Mucosa of gallbladder (tissue), 1 donor: ENCODE results near the gene TPO. TPM values are rescaled to one million over a fixed set of nuclear protein-coding genes. Genes with fewer than 3 reads are reported as not detected.

Experiments
- DNase-seq: peaks from one replicate; pipeline ENCODE4 v3.0.0-alpha.2; 2020; ENCODE audit warnings: low spot score
- total RNA-seq: library from RNA; stranded (reverse); gene quantifications from one replicate; pipeline ENCODE4 v1.2.1, GENCODE V29; 2021
- donor health status: DM: no; HTN: no; CAD: no.

The TPO gene
- total RNA-seq, 1 donor from 2014 or later = 0.75 TPM

- DNase-seq = no peak
Observed at GRCh38 chr2:1448009-1448408, 34.7 kb downstream of the TPO start.

GRCh38 chr2:1450915-1451314, 37.7 kb downstream of the TPO start:
- DNase-seq = no peak

DNA sequence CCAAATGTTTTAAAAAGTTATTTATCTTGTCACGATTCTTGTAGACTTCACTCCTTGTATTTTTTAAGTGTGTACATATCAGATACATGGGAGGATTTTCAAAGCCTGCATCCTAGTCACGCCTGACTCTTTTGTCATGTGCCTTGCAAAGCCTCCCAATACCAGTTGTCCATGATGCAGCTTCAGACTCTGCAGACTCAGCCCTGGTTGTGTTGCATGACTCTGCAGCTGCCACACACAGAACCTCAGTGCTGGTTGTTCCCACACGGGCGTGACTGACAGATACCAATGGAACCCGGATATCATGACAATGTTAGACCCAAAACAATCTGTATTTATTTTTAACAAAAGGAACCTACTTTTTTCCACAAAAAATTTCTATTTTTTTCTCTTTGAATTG, 38.2 kb downstream of the TPO start:
- no peak for DNase-seq

GRCh38 chr2:1453561-1453960, 40.3 kb downstream of the TPO start:
- DNase-seq = no peak

DNA sequence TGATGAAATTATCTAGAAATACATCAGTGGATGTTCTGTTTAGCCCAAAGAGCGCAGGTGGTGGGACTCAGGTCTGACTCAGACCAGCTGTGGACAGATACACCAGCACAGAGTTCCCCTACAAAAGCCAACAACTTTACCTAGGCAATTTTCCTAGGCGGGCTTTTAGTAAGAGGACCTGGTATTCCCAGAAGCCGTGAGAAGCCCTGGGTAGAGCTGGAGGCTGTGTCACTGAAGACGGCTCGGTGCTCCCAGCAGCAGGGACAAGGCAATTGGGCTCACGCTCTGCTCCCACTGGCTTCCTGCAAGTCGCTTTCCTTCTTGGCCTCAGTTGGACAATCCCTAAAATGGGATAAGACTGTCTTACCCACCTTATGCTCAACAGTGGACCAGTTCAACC, 41.1 kb downstream of the TPO start:
- DNase-seq = no peak

DNA sequence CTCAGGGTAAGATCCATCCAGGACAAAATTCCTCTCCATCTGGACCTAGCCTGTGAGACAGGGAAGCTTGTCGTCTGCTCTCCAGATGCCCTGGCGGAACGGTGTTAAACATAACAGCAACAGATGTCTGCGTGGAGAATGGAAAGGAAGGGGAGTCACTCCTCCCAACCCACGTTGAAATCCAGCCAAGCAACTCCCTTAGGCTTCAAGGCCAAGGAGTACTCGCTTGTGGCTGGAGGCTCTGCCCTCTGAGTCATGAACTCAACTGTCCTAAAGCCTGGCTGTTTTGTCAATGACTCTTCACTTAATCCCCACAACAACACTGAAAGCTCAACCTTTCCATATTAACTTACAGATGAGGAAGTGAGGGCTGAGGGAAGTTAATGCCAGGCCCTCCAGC, 42.2 kb downstream of the TPO start:
- no peak for DNase-seq

DNA sequence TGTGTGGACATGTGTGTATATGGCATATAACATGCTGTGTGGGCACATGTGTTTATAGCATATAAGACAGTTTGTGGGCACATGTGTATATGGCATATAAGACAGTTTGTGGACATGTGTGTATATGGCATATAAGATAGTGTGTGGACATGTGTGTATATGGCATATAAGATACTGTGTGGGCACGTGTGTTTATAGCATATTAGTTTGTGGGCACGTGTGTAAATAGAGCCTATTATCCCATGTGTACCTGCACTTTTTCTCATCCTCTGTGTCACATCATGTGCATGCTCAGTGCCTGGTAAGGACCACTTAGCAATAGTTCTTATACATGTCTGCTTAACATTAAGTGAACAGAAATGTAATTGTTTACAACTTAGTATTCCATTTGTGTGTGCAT, 45.2 kb downstream of the TPO start:
- DNase-seq = no peak

- DNase-seq = no peak
Observed at GRCh38 chr2:1459727-1460126, 46.5 kb downstream of the TPO start.

DNA sequence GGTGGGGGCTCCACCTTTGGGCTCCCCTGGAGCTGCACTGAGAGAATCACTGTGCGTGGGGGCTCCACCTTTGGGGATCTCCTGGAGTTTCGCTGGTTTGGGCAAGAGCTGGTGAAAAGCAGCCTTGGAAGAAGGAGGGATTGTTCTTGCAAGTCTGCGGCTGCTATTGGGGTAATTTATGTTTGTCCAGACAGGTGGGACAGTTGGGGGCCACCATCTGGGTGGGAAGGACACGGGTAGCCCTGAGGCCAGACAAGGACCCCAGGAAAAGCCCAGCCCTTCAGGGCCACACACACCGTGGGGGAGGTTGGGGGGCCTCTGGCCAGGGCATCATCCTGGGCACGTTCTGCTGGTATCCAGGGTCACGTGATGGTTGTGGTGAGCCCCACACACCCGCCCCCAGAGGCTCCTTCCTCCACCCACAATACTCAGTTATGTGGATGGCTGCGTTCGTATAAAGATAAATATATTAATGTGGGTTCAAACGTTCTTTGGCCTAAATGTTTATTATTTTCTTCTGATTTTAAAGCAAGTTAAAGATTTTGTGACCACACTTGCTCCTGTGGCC, 47.7 kb downstream of the TPO start:
- DNase-seq = no peak

- DNase-seq = no peak
Observed at GRCh38 chr2:1461507-1462390, 48.5 kb downstream of the TPO start.

GRCh38 chr2:1462994-1463393, 49.7 kb downstream of the TPO start:
- DNase-seq = no peak

- DNase-seq = no peak
Observed at GRCh38 chr2:1472350-1472749, 59.1 kb downstream of the TPO start.

DNA sequence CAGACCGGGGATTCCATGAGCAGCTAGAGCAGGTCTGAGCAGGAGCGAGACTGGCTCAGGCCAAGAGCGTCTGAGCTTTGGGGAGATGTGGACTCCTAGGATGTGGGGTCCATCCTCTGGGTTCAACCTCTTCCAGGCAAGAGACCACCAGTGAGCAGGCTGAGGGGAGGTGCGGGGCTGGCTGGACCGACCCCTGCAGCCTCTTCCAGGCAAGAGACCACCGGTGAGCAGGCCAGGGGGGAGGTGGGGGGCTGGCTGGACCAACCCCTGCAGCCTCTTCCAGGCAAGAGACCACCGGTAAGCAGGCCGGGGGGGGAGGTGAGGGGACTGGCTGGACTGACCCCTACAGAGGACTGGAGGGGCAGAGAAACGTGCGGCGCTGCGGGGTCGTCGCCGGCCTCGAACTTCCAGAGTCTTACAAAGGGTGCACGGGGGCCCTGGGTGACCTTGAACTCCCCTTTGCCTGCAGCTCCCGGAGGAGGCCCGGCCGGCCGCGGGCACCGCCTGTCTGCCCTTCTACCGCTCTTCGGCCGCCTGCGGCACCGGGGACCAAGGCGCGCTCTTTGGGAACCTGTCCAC, 63.4 kb downstream of the TPO start:
- no peak for DNase-seq

- no peak for DNase-seq
Observed at GRCh38 chr2:1477196-1478040, 64.2 kb downstream of the TPO start.

GRCh38 chr2:1478311-1479305, 65.3 kb downstream of the TPO start:
- no peak for DNase-seq

DNA sequence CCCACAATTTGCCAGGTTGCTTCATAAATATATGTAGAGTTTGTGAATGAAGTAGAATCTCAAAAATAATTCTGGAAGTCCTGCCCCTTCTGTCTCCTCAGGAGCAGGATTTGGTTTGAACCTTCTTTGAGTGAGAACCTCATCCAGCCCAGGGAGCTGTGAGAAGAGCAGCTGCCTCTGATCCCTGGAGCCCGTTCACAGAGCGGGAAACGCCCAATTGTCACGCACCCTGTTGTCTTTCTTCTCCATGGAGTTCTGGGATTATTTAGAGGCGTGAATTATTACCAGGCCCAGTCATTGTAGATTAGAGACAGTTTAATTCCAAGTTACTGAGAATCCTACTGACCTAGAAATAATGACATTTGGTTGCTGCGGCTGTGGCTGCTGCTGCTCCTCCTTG, 66.1 kb downstream of the TPO start:
- no peak for DNase-seq

GRCh38 chr2:1480671-1481076, 67.4 kb downstream of the TPO start:
- DNase-seq = no peak

DNA sequence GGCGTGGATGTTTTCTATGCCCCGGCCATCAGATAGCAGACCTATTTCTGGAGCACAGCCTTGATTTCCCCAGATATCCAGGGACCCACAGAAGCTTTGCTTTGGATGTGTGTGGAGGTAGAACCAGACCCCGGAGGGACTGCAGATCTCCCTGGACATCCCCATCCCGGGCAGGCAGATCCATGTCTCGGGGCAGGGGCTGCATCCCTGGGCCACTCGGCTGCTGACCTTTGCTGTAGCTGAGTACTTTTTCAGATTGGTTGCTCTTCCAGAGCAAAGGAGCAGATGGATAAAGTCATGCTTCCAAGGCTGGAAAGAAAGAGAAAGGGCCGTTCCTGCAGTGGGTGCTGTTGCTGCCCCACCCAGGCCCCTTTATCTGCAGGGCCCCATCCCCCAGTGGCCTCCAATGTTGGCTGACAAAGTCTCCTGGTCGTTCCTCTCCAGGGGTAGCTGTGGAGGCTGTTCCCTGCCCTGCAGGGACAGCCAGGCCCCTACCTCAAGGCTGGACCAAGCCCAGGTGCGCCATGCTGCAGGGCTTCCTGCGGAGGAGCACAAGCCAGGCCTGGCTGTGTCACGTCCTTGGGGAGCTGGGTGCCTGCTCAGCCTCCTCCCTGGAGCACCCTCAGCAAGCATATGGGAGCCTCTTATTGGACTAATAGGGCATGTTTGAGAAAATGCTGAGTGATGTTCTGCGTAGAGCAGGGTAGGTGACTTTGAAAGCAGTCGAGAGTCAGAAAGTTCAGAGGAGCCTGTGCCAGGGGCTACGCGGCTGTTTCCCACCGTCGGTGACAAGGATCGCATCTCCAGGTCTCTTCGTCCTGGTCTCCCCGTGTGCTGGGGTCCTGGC, 68.4 kb downstream of the TPO start:
- DNase-seq = no peak

DNA sequence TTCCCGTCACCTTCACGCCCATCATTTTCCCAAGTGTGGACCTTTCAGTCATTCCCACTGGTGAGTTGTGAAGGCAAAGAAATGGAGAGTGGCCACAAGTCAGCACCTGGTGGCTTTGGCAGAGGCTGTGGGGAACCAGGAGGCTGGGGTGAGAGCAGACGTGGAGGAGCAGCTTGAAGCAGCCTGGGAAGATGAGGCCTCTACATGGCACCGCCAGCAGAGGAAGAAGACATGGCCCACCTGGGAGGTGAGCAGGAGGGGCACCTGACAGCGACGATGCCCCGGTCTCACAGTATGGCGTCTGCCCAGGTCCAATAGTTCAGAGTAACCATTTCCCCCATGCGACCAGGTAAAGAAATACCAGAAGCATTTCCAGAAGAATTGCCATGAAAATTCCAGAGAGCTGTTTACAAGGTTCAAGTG, 69.0 kb downstream of the TPO start:
- no peak for DNase-seq

- no peak for DNase-seq
Observed at GRCh38 chr2:1482981-1483380, 69.7 kb downstream of the TPO start.
